Mucosa of descending colon (tissue), 3 donors: ENCODE results near the gene COMMD1. TPM values are rescaled to one million over a fixed set of nuclear protein-coding genes. Genes with fewer than 3 reads are reported as not detected.
"Not testable (repeated sequence)": the region's sequence is repeated elsewhere in the genome, so short reads cannot be mapped to it uniquely, and the experiment has no call there.

ENCODE experiments used
- ATAC-seq: fragments of 200-7000 bp; cut with Tn5 transposase; one replicate; pipeline ENCODE4 v1.9.1; 2020; ENCODE audit warnings: mild to moderate bottlenecking, moderate library complexity
- DNase-seq, 3 donors: peaks; one replicate each; pipeline ENCODE4 v3.0.0-alpha.2; 2020
- H3K36me3 ChIP-seq: fragments of 200-600 bp; one replicate; pipeline ENCODE4 v1.8.0; 2021; ENCODE audit warnings: low read depth, mild to moderate bottlenecking
- H3K4me1 ChIP-seq: fragments of 200-600 bp; one replicate; pipeline ENCODE4 v1.8.0; 2021; ENCODE audit warnings: low read depth, mild to moderate bottlenecking
- H3K4me3 ChIP-seq: fragments of 200-600 bp; one replicate; pipeline ENCODE4 v1.8.0; 2021; ENCODE audit warnings: mild to moderate bottlenecking
- H3K9me3 ChIP-seq: fragments of 200-600 bp; one replicate; pipeline ENCODE4 v1.8.0; 2021; ENCODE audit warnings: mild to moderate bottlenecking
- intact Hi-C, 2 donors: fragments of 100-400 bp; cut with DNase I in 1 of 2; cut with micrococcal nuclease in 1 of 2; formaldehyde crosslinking; loops; one replicate each; pipeline versions ENCODE4 v1.11.0 to v1.11.1; 2022; cut with DNase I, micrococcal nuclease
- total RNA-seq, 3 donors: library from RNA; stranded (reverse); fragmentation: NEBNext Ultra II Directional in 2 of 3; extraction: Animal tissue kit (Norgen Biotek cat#: 25700) in 2 of 3; gene quantifications; one replicate each; pipeline versions ENCODE4 v1.2.1 to v1.2.4, GENCODE V29; 2021 to 2023
- TF ChIP-seq, protein P1 (sequence below): fragments of 200-600 bp; IDR thresholded peaks from one replicate; pipeline ENCODE4 v1.8.0; 2022; ENCODE audit warnings: antibody characterized with exemption, mild to moderate bottlenecking
- donor health status: DM: no; HTN: no; CAD: no; lungs with moderate emphysema.
- donor health status: DM: no; HTN: no; CAD: no.
- donor health status: DM: no; HTN: yes; CAD: no.

The COMMD1 gene
- total RNA-seq, 3 donors from 2014 or later = 21.5 to 33.5 (median 24.8) TPM

DNA sequence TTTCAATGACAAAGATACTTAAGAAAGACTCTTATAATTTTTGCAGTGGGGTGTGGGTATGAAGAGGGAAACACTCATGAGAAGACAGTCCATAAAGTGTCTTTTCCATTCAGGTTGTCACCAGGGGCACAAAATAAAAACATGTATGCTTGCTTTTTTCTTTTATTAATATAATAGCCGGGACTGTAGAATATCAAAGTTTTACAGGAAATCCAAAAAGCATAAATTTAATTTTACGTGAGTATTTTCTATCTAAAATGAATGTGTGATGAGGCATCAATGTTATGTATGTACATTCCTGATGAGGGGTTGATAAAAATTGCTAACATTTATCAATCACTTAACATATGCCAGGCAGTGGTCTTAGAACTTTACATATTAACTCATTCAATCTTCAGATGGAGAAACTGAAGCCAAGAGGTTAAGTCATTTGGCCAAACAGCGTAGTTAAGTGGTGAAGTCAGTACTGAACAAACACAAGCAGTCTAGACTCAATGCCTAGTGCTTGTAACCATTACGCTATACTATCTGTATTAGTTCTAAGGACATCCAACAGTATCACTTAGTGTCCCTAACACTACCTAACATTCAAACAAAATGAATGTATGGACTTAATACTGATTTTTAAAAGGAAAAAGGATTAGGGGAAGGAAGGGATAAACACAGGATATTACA is 27.8 kb upstream of the COMMD1 start:
- Histone ChIP-seq H3K4me3 (no peak overlapping the region), H3K9me3 (no peaks in the 10 kb centered on the region), H3K4me1 (no peaks in the 10 kb centered on the region), H3K36me3 (peaks cover 8% of the 10 kb centered on the region)
- TF ChIP-seq, protein P1, sequence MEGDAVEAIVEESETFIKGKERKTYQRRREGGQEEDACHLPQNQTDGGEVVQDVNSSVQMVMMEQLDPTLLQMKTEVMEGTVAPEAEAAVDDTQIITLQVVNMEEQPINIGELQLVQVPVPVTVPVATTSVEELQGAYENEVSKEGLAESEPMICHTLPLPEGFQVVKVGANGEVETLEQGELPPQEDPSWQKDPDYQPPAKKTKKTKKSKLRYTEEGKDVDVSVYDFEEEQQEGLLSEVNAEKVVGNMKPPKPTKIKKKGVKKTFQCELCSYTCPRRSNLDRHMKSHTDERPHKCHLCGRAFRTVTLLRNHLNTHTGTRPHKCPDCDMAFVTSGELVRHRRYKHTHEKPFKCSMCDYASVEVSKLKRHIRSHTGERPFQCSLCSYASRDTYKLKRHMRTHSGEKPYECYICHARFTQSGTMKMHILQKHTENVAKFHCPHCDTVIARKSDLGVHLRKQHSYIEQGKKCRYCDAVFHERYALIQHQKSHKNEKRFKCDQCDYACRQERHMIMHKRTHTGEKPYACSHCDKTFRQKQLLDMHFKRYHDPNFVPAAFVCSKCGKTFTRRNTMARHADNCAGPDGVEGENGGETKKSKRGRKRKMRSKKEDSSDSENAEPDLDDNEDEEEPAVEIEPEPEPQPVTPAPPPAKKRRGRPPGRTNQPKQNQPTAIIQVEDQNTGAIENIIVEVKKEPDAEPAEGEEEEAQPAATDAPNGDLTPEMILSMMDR = no peak
- no peak for ATAC-seq
- intact Hi-C loops = no loop called here
- no peak for DNase-seq

DNA sequence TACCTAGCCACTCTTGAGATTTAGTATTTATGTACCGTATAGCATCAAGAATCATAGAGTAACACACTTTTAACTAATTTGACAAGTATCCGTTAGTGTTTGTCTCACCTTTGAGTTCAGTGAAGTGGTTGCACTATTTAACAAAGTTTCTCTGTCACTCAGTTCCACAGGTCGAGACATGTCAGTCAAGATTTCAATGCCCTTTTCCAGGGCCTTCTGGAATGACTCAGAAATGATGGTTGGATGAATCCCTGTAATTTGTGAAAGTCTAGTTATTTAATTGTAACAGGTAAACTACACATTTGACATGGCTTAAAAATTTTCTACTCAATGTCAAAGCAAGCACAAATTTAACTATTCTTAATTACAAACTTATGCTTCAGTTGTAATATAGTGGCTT is 26.7 kb upstream of the COMMD1 start:
- ATAC-seq = no peak
- TF ChIP-seq, protein P1 = no peak
- H3K36me3 ChIP-seq = peaks cover 8% of the 10 kb centered on the region
- intact Hi-C loops = no loop called here
- H3K4me1 ChIP-seq = no peaks in the 10 kb centered on the region
- no peak overlapping the region for H3K4me3 ChIP-seq
- DNase-seq = no peak
- no peaks in the 10 kb centered on the region for H3K9me3 ChIP-seq

DNA sequence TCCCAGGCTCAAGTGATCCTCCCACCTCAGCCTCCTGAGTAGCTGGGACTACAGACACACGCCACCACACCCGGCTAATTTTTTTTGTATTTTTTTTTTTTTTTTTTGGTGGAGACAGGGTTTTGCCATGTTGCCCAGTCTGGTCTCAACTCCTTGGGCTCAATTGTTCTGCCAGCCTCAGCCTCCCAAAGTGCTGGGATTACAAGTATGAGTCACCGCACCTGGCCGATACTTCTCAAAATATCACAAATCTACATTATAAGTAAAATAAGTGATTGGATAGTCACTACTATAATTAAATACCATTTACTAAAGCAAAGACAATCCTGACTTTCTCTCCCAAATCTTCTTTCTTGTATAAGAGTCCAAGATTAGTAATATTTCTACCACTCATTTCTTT is 26.1 kb upstream of the COMMD1 start:
- ATAC-seq, H3K9me3 ChIP-seq, intact Hi-C loops, DNase-seq, H3K36me3 ChIP-seq, H3K4me1 ChIP-seq, H3K4me3 ChIP-seq: not testable (repeated sequence)

GRCh38 chr2:61882850-61883249 is 22.6 kb upstream of the COMMD1 start:
- intact Hi-C loops = no loop called here
- no peak for ATAC-seq
- no peak for DNase-seq
- H3K36me3 ChIP-seq = no peaks in the 10 kb centered on the region
- H3K4me3 ChIP-seq = no peak overlapping the region
- TF ChIP-seq, protein P1 = no peak
- no peaks in the 10 kb centered on the region for H3K9me3 ChIP-seq
- H3K4me1 ChIP-seq = peaks cover 7% of the 10 kb centered on the region

- TF ChIP-seq, protein P1 = no peak
- Histone ChIP-seq H3K4me1 (peaks cover 7% of the 10 kb centered on the region), H3K4me3 (no peak overlapping the region), H3K9me3 (no peaks in the 10 kb centered on the region), H3K36me3 (no peaks in the 10 kb centered on the region)
- intact Hi-C loops = no loop called here
- no peak for DNase-seq
- ATAC-seq = no peak
Observed at GRCh38 chr2:61885896-61886603, 19.4 kb upstream of the COMMD1 start.

DNA sequence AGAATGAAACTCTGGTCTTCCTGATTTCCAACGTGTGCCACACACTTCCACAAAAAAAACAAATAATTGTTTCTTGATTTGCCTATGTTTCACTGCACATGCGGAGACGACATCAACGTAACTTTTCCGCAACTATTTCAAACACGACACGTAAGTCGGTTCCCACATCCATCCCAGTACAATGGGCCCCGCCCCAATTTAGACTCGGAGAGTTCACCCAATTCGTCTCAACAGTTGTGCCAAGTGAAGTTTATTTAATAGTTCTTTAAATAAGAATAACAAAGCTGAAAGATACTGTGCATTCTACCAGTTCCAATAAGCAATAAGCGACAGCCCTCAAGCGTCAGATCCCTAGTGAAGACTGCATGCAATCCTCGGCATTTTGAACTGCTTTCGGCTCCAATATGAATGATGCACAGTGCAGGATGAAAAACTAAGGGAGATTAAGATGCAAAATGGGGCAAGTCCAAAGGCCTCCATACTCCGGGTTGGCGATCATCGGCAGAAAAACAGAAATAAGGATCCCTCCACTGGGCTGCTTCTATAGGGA is 17.7 kb upstream of the COMMD1 start:
- ATAC-seq = peak; percentile 34
- peak overlapping the region; percentile 70 for H3K4me3 ChIP-seq
- no peaks in the 10 kb centered on the region for H3K9me3 ChIP-seq
- TF ChIP-seq, protein P1 = no peak
- peaks cover 7% of the 10 kb centered on the region for H3K4me1 ChIP-seq
- DNase-seq = peak in 1 of 3 donors; percentile 37
- intact Hi-C loops = no loop called here
- H3K36me3 ChIP-seq = no peaks in the 10 kb centered on the region
